HepG2 (cell line): ENCODE results near the gene EIF2AK2. TPM values are rescaled to one million over a fixed set of nuclear protein-coding genes. Genes with fewer than 3 reads are reported as not detected.

ENCODE experiments used
- HOXA7 ChIP-seq: sonication (generic); formaldehyde crosslinking; IDR thresholded peaks from 2 replicates; pipeline ENCODE4 v1.8.1; 2022; ENCODE audit warnings: mild to moderate bottlenecking, missing genetic modification reagents, moderate library complexity
- RBM39 ChIP-seq: fragments of 200-400 bp; formaldehyde crosslinking; IDR thresholded peaks from one replicate; pipeline ENCODE4 v1.6.1; 2018; ENCODE audit warnings: antibody characterized with exemption, mild to moderate bottlenecking, low read depth, low read length; ENCODE audit not compliant: poor library complexity, severe bottlenecking
- ZBTB21 ChIP-seq: sonication (generic); formaldehyde crosslinking; IDR thresholded peaks from 2 replicates; pipeline ENCODE4 v1.4.0; 2020; ENCODE audit warnings: missing genetic modification reagents
- ZEB1 ChIP-seq: IDR thresholded peaks from 2 replicates; pipeline ENCODE4 v1.6.1; 2012; ENCODE audit warnings: mild to moderate bottlenecking, low read depth, inconsistent platforms; ENCODE audit not compliant: insufficient replicate concordance
- ZFP36 ChIP-seq: fragments of 150-350 bp; IDR thresholded peaks from 2 replicates; pipeline ENCODE4 v1.6.1; 2018; ENCODE audit warnings: borderline replicate concordance, low read length, low read depth; ENCODE audit not compliant: partially characterized antibody
- ZSCAN9 ChIP-seq: IDR thresholded peaks from 2 replicates; pipeline ENCODE4 v1.6.1; 2016; ENCODE audit warnings: borderline replicate concordance
- polyA plus RNA-seq, 8 experiments: library from polyadenylated mRNA; depleted of rRNA in 3 of 8; stranded (reverse) in 7 of 8; unstranded in 1 of 8; fragments of >200 nt; fragmentation: Illumina TruSeq in 4 of 8; extraction: Trizol in 4 of 8; gene quantifications; 2 replicates each; pipeline versions ENCODE4 v1.2.1 to v1.2.3, GENCODE V29; 2011 to 2016; ENCODE audit warnings: low read depth in 4 of 8, missing spikeins in 1 of 8, mixed read lengths in 1 of 8; ENCODE audit not compliant: insufficient read depth in 1 of 8
- total RNA-seq, 5 experiments: library from RNA; depleted of rRNA; stranded (reverse); fragments of >200 nt; fragmentation: Illumina TruSeq; extraction: Trizol; gene quantifications; 2 replicates each; pipeline ENCODE4 v1.2.3, GENCODE V29; 2016; ENCODE audit warnings: low read depth in 1 of 5
- TF ChIP-seq, protein P1 (sequence below): sonication (generic); formaldehyde crosslinking; IDR thresholded peaks from 2 replicates; pipeline ENCODE4; 2020; ENCODE audit warnings: missing genetic modification reagents, mild to moderate bottlenecking, borderline replicate concordance
- TF ChIP-seq, protein P2 (sequence below): sonication (generic); formaldehyde crosslinking; IDR thresholded peaks from 2 replicates; pipeline ENCODE4 v1.9.0; 2021; ENCODE audit warnings: missing genetic modification reagents, mild to moderate bottlenecking, borderline replicate concordance
- TF ChIP-seq, protein P3 (sequence below): sonication (generic); formaldehyde crosslinking; IDR thresholded peaks from 2 replicates; pipeline ENCODE4 v1.4.0; 2020; ENCODE audit warnings: missing genetic modification reagents
- TF ChIP-seq, protein P4 (sequence below): IDR thresholded peaks from 2 replicates; pipeline ENCODE4 v1.6.1; 2016; ENCODE audit warnings: missing compliant biosample characterization, missing genetic modification reagents, borderline replicate concordance
- TF ChIP-seq, protein P5 (sequence below), 2 experiments: sonication (generic) in 1 of 2; formaldehyde crosslinking in 1 of 2; IDR thresholded peaks; 2 replicates each; pipeline versions ENCODE4 v1.6.1 to v1.9.0; 2014 to 2022; ENCODE audit warnings: antibody characterized with exemption in 1 of 2, borderline replicate concordance in 1 of 2, inconsistent platforms in 1 of 2, low read depth in 1 of 2, missing genetic modification reagents in 1 of 2

EIF2AK2 gene
- total and polyA plus RNA-seq, 2 of the 13 experiments (the other 11 are each of a cell fraction or from before 2014, with no cell fraction given): 10.2 to 26.1 TPM

GRCh38 chr2:37196320-37197195, 39.8 kb upstream of the EIF2AK2 start, which contains the start of gene CEBPZOS (continued):
- TF ChIP-seq ZBTB21 (no peak), HOXA7 (no peak), ZSCAN9 (peak; percentile 92), ZFP36 (no peak), RBM39 (peak; percentile 84), ZEB1 (no peak)
- TF ChIP-seq, protein P1, sequence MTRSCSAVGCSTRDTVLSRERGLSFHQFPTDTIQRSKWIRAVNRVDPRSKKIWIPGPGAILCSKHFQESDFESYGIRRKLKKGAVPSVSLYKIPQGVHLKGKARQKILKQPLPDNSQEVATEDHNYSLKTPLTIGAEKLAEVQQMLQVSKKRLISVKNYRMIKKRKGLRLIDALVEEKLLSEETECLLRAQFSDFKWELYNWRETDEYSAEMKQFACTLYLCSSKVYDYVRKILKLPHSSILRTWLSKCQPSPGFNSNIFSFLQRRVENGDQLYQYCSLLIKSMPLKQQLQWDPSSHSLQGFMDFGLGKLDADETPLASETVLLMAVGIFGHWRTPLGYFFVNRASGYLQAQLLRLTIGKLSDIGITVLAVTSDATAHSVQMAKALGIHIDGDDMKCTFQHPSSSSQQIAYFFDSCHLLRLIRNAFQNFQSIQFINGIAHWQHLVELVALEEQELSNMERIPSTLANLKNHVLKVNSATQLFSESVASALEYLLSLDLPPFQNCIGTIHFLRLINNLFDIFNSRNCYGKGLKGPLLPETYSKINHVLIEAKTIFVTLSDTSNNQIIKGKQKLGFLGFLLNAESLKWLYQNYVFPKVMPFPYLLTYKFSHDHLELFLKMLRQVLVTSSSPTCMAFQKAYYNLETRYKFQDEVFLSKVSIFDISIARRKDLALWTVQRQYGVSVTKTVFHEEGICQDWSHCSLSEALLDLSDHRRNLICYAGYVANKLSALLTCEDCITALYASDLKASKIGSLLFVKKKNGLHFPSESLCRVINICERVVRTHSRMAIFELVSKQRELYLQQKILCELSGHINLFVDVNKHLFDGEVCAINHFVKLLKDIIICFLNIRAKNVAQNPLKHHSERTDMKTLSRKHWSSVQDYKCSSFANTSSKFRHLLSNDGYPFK (CRISPR knock-in tag): peak; percentile 75; the same call in 1 of the 2 replicates
- TF ChIP-seq, protein P2, sequence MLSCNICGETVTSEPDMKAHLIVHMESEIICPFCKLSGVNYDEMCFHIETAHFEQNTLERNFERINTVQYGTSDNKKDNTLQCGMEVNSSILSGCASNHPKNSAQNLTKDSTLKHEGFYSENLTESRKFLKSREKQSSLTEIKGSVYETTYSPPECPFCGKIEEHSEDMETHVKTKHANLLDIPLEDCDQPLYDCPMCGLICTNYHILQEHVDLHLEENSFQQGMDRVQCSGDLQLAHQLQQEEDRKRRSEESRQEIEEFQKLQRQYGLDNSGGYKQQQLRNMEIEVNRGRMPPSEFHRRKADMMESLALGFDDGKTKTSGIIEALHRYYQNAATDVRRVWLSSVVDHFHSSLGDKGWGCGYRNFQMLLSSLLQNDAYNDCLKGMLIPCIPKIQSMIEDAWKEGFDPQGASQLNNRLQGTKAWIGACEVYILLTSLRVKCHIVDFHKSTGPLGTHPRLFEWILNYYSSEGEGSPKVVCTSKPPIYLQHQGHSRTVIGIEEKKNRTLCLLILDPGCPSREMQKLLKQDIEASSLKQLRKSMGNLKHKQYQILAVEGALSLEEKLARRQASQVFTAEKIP: peak; percentile 86; the same call in 1 of the 2 replicates
- TF ChIP-seq, protein P3, sequence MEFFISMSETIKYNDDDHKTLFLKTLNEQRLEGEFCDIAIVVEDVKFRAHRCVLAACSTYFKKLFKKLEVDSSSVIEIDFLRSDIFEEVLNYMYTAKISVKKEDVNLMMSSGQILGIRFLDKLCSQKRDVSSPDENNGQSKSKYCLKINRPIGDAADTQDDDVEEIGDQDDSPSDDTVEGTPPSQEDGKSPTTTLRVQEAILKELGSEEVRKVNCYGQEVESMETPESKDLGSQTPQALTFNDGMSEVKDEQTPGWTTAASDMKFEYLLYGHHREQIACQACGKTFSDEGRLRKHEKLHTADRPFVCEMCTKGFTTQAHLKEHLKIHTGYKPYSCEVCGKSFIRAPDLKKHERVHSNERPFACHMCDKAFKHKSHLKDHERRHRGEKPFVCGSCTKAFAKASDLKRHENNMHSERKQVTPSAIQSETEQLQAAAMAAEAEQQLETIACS (CRISPR knock-in tag): peak; percentile 74
- TF ChIP-seq, protein P4, sequence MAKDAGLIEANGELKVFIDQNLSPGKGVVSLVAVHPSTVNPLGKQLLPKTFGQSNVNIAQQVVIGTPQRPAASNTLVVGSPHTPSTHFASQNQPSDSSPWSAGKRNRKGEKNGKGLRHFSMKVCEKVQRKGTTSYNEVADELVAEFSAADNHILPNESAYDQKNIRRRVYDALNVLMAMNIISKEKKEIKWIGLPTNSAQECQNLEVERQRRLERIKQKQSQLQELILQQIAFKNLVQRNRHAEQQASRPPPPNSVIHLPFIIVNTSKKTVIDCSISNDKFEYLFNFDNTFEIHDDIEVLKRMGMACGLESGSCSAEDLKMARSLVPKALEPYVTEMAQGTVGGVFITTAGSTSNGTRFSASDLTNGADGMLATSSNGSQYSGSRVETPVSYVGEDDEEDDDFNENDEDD: peak; percentile 58; the same call in 1 of the 2 replicates
- TF ChIP-seq, protein P5, sequence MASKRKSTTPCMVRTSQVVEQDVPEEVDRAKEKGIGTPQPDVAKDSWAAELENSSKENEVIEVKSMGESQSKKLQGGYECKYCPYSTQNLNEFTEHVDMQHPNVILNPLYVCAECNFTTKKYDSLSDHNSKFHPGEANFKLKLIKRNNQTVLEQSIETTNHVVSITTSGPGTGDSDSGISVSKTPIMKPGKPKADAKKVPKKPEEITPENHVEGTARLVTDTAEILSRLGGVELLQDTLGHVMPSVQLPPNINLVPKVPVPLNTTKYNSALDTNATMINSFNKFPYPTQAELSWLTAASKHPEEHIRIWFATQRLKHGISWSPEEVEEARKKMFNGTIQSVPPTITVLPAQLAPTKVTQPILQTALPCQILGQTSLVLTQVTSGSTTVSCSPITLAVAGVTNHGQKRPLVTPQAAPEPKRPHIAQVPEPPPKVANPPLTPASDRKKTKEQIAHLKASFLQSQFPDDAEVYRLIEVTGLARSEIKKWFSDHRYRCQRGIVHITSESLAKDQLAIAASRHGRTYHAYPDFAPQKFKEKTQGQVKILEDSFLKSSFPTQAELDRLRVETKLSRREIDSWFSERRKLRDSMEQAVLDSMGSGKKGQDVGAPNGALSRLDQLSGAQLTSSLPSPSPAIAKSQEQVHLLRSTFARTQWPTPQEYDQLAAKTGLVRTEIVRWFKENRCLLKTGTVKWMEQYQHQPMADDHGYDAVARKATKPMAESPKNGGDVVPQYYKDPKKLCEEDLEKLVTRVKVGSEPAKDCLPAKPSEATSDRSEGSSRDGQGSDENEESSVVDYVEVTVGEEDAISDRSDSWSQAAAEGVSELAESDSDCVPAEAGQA (IDR thresholded peaks at IDR 0.05; ENCODE audit: low read depth): peak; percentile 75; the same call in 1 of the 2 replicates
- TF ChIP-seq, protein P5 (CRISPR knock-in tag; IDR thresholded peaks at IDR 0.05; ENCODE audit: borderline replicate concordance): peak; percentile 89; the same call in 1 of the 2 replicates
